ENCODE measurements around the gene PFKFB3. TPM values are rescaled to one million over a fixed set of nuclear protein-coding genes. Genes with fewer than 3 reads are reported as not detected.

PFKFB3 gene
- total and polyA plus RNA-seq, 4 donors = 24.9 to 54.8 (median 39.3) TPM

DNA sequence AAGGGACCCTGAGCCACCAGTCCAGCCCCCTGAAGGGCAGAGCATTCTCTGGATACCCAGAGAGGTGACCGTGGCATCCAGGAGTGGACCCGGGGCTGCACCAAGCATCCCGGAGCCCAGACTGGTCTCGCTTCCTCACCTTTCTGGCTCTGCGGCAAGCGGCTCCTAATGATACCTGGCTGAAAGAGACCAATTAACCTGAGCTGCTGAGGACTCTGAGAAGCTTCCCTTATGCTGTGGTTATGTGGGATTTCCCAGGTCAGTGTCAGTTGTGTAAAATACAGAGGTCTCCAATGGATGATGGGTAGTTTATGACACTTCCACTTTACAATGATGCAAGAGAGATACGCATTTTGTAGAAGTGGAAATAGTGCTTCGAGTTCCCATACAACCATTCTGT is 51.5 kb downstream of the PFKFB3 start:
- Histone ChIP-seq H3K4me1 (ENCODE audit: control insufficient read depth, insufficient read depth, low read length) (no peaks in the 10 kb centered on the region), H3K4me3 (ENCODE audit: low read depth, low read length) (no peak overlapping the region), H3K36me3 (ENCODE audit: control insufficient read depth, insufficient read depth, low read length) (no peaks in the 10 kb centered on the region), H3K9me3 (ENCODE audit: control insufficient read depth, insufficient read depth, low read length) (no peaks in the 10 kb centered on the region), H3K27ac (ENCODE audit: low read depth, low read length) (no peak overlapping the region), H3K27me3 (ENCODE audit: control insufficient read depth, insufficient read depth, low read length) (no peaks in the 10 kb centered on the region)
- 100% methylated on average over 5 of the region's 8 CpGs for WGBS (ENCODE audit: insufficient coverage)
- DNase-seq (ENCODE audit: low read depth in 4 of 6, low spot score in 6 of 6) = no peak

GRCh38 chr10:6255548-6256061 is 52.9 kb downstream of the PFKFB3 start:
- Histone ChIP-seq H3K27ac (ENCODE audit: low read depth, low read length) (no peak overlapping the region), H3K27me3 (ENCODE audit: control insufficient read depth, insufficient read depth, low read length) (no peaks in the 10 kb centered on the region), H3K4me1 (ENCODE audit: control insufficient read depth, insufficient read depth, low read length) (no peaks in the 10 kb centered on the region), H3K4me3 (ENCODE audit: low read depth, low read length) (no peak overlapping the region), H3K9me3 (ENCODE audit: control insufficient read depth, insufficient read depth, low read length) (no peaks in the 10 kb centered on the region), H3K36me3 (ENCODE audit: control insufficient read depth, insufficient read depth, low read length) (no peaks in the 10 kb centered on the region)
- 82% methylated on average over 14 of the region's 19 CpGs for WGBS (ENCODE audit: insufficient coverage)
- no peak for DNase-seq (ENCODE audit: low read depth in 4 of 6, low spot score in 6 of 6)

GRCh38 chr10:6256439-6256838 is 53.7 kb downstream of the PFKFB3 start:
- H3K27ac ChIP-seq (ENCODE audit: low read depth, low read length) = no peak overlapping the region
- peaks cover 2% of the 10 kb centered on the region for H3K9me3 ChIP-seq (ENCODE audit: control insufficient read depth, insufficient read depth, low read length)
- H3K4me3 ChIP-seq (ENCODE audit: low read depth, low read length) = no peak overlapping the region
- WGBS (ENCODE audit: insufficient coverage) = 97% methylated on average over 8 of the region's 8 CpGs
- no peaks in the 10 kb centered on the region for H3K27me3 ChIP-seq (ENCODE audit: control insufficient read depth, insufficient read depth, low read length)
- no peak for DNase-seq (ENCODE audit: low read depth in 4 of 6, low spot score in 6 of 6)
- no peaks in the 10 kb centered on the region for H3K4me1 ChIP-seq (ENCODE audit: control insufficient read depth, insufficient read depth, low read length)
- no peaks in the 10 kb centered on the region for H3K36me3 ChIP-seq (ENCODE audit: control insufficient read depth, insufficient read depth, low read length)

- no peak overlapping the region for H3K27ac ChIP-seq (ENCODE audit: low read depth, low read length)
- H3K9me3 ChIP-seq (ENCODE audit: control insufficient read depth, insufficient read depth, low read length) = peaks cover 2% of the 10 kb centered on the region
- no peaks in the 10 kb centered on the region for H3K4me1 ChIP-seq (ENCODE audit: control insufficient read depth, insufficient read depth, low read length)
- H3K27me3 ChIP-seq (ENCODE audit: control insufficient read depth, insufficient read depth, low read length) = no peaks in the 10 kb centered on the region
- DNase-seq (ENCODE audit: low read depth in 4 of 6, low spot score in 6 of 6) = no peak
- no peak overlapping the region for H3K4me3 ChIP-seq (ENCODE audit: low read depth, low read length)
- no peaks in the 10 kb centered on the region for H3K36me3 ChIP-seq (ENCODE audit: control insufficient read depth, insufficient read depth, low read length)
Observed at GRCh38 chr10:6259153-6259552, 56.4 kb downstream of the PFKFB3 start.

DNA sequence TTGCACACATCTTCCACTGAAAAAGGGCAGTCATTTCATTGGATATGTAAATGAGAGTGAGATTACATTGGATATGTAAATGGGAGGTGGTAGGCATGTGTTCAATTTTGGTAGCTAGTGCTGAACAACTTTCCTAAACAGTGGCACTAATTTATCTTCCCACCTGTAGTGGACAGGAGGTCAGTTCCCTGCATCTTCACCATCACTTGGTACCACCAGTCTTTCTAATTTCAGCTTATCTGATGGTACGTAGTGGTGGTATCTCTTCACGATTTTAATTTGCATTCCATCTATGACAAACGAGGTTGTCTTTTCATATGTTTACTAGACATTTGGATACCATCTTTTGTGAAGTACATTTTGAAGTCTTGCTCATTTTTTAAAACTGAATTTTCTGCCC is 58.1 kb downstream of the PFKFB3 start:
- no peak overlapping the region for H3K4me3 ChIP-seq (ENCODE audit: low read depth, low read length)
- no peak for DNase-seq (ENCODE audit: low read depth in 4 of 6, low spot score in 6 of 6)
- H3K9me3 ChIP-seq (ENCODE audit: control insufficient read depth, insufficient read depth, low read length) = peaks cover 2% of the 10 kb centered on the region
- H3K27me3 ChIP-seq (ENCODE audit: control insufficient read depth, insufficient read depth, low read length) = no peaks in the 10 kb centered on the region
- no peak overlapping the region for H3K27ac ChIP-seq (ENCODE audit: low read depth, low read length)
- H3K4me1 ChIP-seq (ENCODE audit: control insufficient read depth, insufficient read depth, low read length) = no peaks in the 10 kb centered on the region
- no peaks in the 10 kb centered on the region for H3K36me3 ChIP-seq (ENCODE audit: control insufficient read depth, insufficient read depth, low read length)
- no CpG with 5 or more reads among the region's 3 CpGs for WGBS (ENCODE audit: insufficient coverage)

GRCh38 chr10:6267941-6268340 is 65.2 kb downstream of the PFKFB3 start:
- H3K27ac ChIP-seq (ENCODE audit: low read depth, low read length) = no peak overlapping the region
- no CpG with 5 or more reads among the region's 6 CpGs for WGBS (ENCODE audit: insufficient coverage)
- no peak for DNase-seq (ENCODE audit: low read depth in 4 of 6, low spot score in 6 of 6)
- peaks cover 20% of the 10 kb centered on the region for H3K4me1 ChIP-seq (ENCODE audit: control insufficient read depth, insufficient read depth, low read length)
- H3K27me3 ChIP-seq (ENCODE audit: control insufficient read depth, insufficient read depth, low read length) = no peaks in the 10 kb centered on the region
- no peaks in the 10 kb centered on the region for H3K36me3 ChIP-seq (ENCODE audit: control insufficient read depth, insufficient read depth, low read length)
- H3K4me3 ChIP-seq (ENCODE audit: low read depth, low read length) = no peak overlapping the region
- no peaks in the 10 kb centered on the region for H3K9me3 ChIP-seq (ENCODE audit: control insufficient read depth, insufficient read depth, low read length)

- no peak overlapping the region for H3K4me3 ChIP-seq (ENCODE audit: low read depth, low read length)
- 70% methylated on average over 1 of the region's 2 CpGs for WGBS (ENCODE audit: insufficient coverage)
- no peaks in the 10 kb centered on the region for H3K27me3 ChIP-seq (ENCODE audit: control insufficient read depth, insufficient read depth, low read length)
- H3K27ac ChIP-seq (ENCODE audit: low read depth, low read length) = no peak overlapping the region
- H3K36me3 ChIP-seq (ENCODE audit: control insufficient read depth, insufficient read depth, low read length) = no peaks in the 10 kb centered on the region
- no peaks in the 10 kb centered on the region for H3K9me3 ChIP-seq (ENCODE audit: control insufficient read depth, insufficient read depth, low read length)
- H3K4me1 ChIP-seq (ENCODE audit: control insufficient read depth, insufficient read depth, low read length) = peaks cover 20% of the 10 kb centered on the region
- DNase-seq (ENCODE audit: low read depth in 4 of 6, low spot score in 6 of 6) = no peak
Observed at GRCh38 chr10:6269432-6269831, 66.7 kb downstream of the PFKFB3 start.

- no peak for DNase-seq (ENCODE audit: low read depth in 4 of 6, low spot score in 6 of 6)
- no peaks in the 10 kb centered on the region for H3K27me3 ChIP-seq (ENCODE audit: control insufficient read depth, insufficient read depth, low read length)
- H3K36me3 ChIP-seq (ENCODE audit: control insufficient read depth, insufficient read depth, low read length) = no peaks in the 10 kb centered on the region
- no peak overlapping the region for H3K27ac ChIP-seq (ENCODE audit: low read depth, low read length)
- no peak overlapping the region for H3K4me3 ChIP-seq (ENCODE audit: low read depth, low read length)
- H3K4me1 ChIP-seq (ENCODE audit: control insufficient read depth, insufficient read depth, low read length) = peaks cover 24% of the 10 kb centered on the region
- 91% methylated on average over 11 of the region's 20 CpGs for WGBS (ENCODE audit: insufficient coverage)
- no peaks in the 10 kb centered on the region for H3K9me3 ChIP-seq (ENCODE audit: control insufficient read depth, insufficient read depth, low read length)
Observed at GRCh38 chr10:6269953-6270867, 67.5 kb downstream of the PFKFB3 start.

GRCh38 chr10:6270951-6271350 is 68.2 kb downstream of the PFKFB3 start:
- Histone ChIP-seq H3K36me3 (ENCODE audit: control insufficient read depth, insufficient read depth, low read length) (no peaks in the 10 kb centered on the region), H3K27me3 (ENCODE audit: control insufficient read depth, insufficient read depth, low read length) (no peaks in the 10 kb centered on the region), H3K27ac (ENCODE audit: low read depth, low read length) (peak overlapping the region; percentile 37), H3K4me3 (ENCODE audit: low read depth, low read length) (no peak overlapping the region), H3K9me3 (ENCODE audit: control insufficient read depth, insufficient read depth, low read length) (no peaks in the 10 kb centered on the region), H3K4me1 (ENCODE audit: control insufficient read depth, insufficient read depth, low read length) (peaks cover 29% of the 10 kb centered on the region)
- peak in 4 of 6 donors; percentile 32 to 85 (median 60) for DNase-seq (ENCODE audit: low read depth in 4 of 6, low spot score in 6 of 6)
- 44% methylated on average over 5 of the region's 7 CpGs for WGBS (ENCODE audit: insufficient coverage)

- WGBS (ENCODE audit: insufficient coverage) = no CpG with 5 or more reads among the region's 3 CpGs
- peak overlapping the region; percentile 29 for H3K27ac ChIP-seq (ENCODE audit: low read depth, low read length)
Observed at GRCh38 chr10:6271663-6272062, 68.9 kb downstream of the PFKFB3 start.

More at GRCh38 chr10:6271663-6272062, 68.9 kb downstream of the PFKFB3 start:
- H3K36me3 ChIP-seq (ENCODE audit: control insufficient read depth, insufficient read depth, low read length) = no peaks in the 10 kb centered on the region
- H3K4me1 ChIP-seq (ENCODE audit: control insufficient read depth, insufficient read depth, low read length) = peaks cover 29% of the 10 kb centered on the region
- no peaks in the 10 kb centered on the region for H3K27me3 ChIP-seq (ENCODE audit: control insufficient read depth, insufficient read depth, low read length)
- H3K9me3 ChIP-seq (ENCODE audit: control insufficient read depth, insufficient read depth, low read length) = no peaks in the 10 kb centered on the region
- DNase-seq (ENCODE audit: low read depth in 4 of 6, low spot score in 6 of 6) = no peak
- H3K4me3 ChIP-seq (ENCODE audit: low read depth, low read length) = no peak overlapping the region

Measured in spinal cord (tissue), 10 donors.